OCI-LY7 (cell line): Measurements from ENCODE around the gene PPP3CA.

Experiments
- CTCF ChIP-seq: fragments of 200-600 bp; sonication (generic); conservative IDR thresholded peaks from 2 replicates; pipeline ENCODE4 v1.5.1; 2014; ENCODE audit warnings: mild to moderate bottlenecking, antibody characterized with exemption, low read length, moderate library complexity, mixed read lengths
- EZH2phosphoT487 ChIP-seq: fragments of 200-600 bp; sonication (generic); IDR thresholded peaks from 2 replicates; pipeline ENCODE4 v1.6.1; 2018; ENCODE audit warnings: low read depth, borderline replicate concordance, mild to moderate bottlenecking, mixed run types, antibody characterized with exemption, low read length, moderate library complexity, mixed read lengths

GRCh38 chr4:101222156-101222845 is 125.0 kb downstream of the PPP3CA start:
- TF ChIP-seq CTCF = no peak
- TF ChIP-seq EZH2phosphoT487 = no peak
